Endothelial cell of umbilical vein (primary cell): ENCODE measurements around the gene ZNRF3. TPM values are rescaled to one million over a fixed set of nuclear protein-coding genes. Genes with fewer than 3 reads are reported as not detected.
"Not testable (repeated sequence)": the region's sequence is repeated elsewhere in the genome, so short reads cannot be mapped to it uniquely, and the experiment has no call there.

Experiments used
- BruUV-seq: library from RNA; stranded (reverse); fragments of 400-500 nt; replicated peaks from 2 replicates; lab custom pipeline; 2021; lab: Mats Ljungman, UMichigan
- CTCF ChIA-PET: fragments of 300-600, 350-600 bp; sonication (Branson Sonifier 250); formaldehyde crosslinking; loops from one replicate; lab custom pipeline; 2021; ENCODE audit warnings: antibody characterized with exemption, inconsistent platforms; lab: Charles Lee
- POLR2A ChIA-PET: fragments of 300-600, 350-600 bp; sonication (Branson Sonifier 250); formaldehyde crosslinking; loops from one replicate; lab custom pipeline; 2021; ENCODE audit warnings: antibody characterized with exemption, inconsistent platforms; lab: Charles Lee
- DNase-seq: peaks from one replicate; pipeline ENCODE4 v3.0.0-alpha.2; 2011; ENCODE audit warnings: low read depth, low spot score
- FAIRE-seq: peaks from 2 replicates; lab custom pipeline; 2011; peaks lifted over from hg19 to GRCh38; lab: Jason Lieb, UNC
- H2AFZ ChIP-seq: 2 replicates; pipeline ENCODE4 v1.6.0; 2012; ENCODE audit warnings: low read depth, low read length, control low read depth, inconsistent platforms
- H3K27ac ChIP-seq: 2 replicates; pipeline ENCODE4 v1.5.1; 2011; ENCODE audit warnings: low read depth, mild to moderate bottlenecking, control low read depth, low read length, moderate library complexity; ENCODE audit not compliant: insufficient read depth
- H3K27me3 ChIP-seq, 2 experiments: 2 replicates each; pipeline versions ENCODE4 v1.6.0 to v1.6.1; 2011; ENCODE audit warnings: low read length in 2 of 2, mixed read lengths in 1 of 2; ENCODE audit not compliant: control insufficient read depth in 2 of 2, insufficient read depth in 2 of 2
- H3K36me3 ChIP-seq, 2 experiments: 2 replicates in 1 of 2; 3 replicates in 1 of 2; pipeline ENCODE4 v1.5.1; 2011; ENCODE audit warnings: low read length in 2 of 2, mild to moderate bottlenecking in 1 of 2, moderate library complexity in 1 of 2; ENCODE audit not compliant: control insufficient read depth in 2 of 2, insufficient read depth in 2 of 2; ENCODE audit errors: extremely low read depth in 1 of 2
- H3K4me1 ChIP-seq: 3 replicates; pipeline ENCODE4 v1.5.1; 2011; ENCODE audit warnings: mild to moderate bottlenecking, low read length; ENCODE audit not compliant: control insufficient read depth, insufficient read depth; ENCODE audit errors: extremely low read depth
- H3K4me2 ChIP-seq: 2 replicates; pipeline ENCODE4 v1.6.1; 2011; ENCODE audit warnings: low read length, control low read depth, mixed read lengths; ENCODE audit not compliant: insufficient read depth
- H3K4me3 ChIP-seq, 3 experiments: fragments of 200-600 bp in 1 of 3; sonication (generic), shearing (Covaris generic) in 1 of 3; replicated peaks in 1 of 3; 2 replicates each; pipeline ENCODE4 v1.5.1; 2011 to 2016; ENCODE audit warnings: control low read depth in 3 of 3, low read length in 3 of 3, mild to moderate bottlenecking in 2 of 3, inconsistent platforms in 1 of 3, low read depth in 1 of 3, moderate library complexity in 1 of 3; ENCODE audit not compliant: insufficient read depth in 1 of 3
- H3K79me2 ChIP-seq: 2 replicates; pipeline ENCODE4 v1.6.0; 2012; ENCODE audit warnings: low read length, inconsistent platforms; ENCODE audit not compliant: control insufficient read depth, insufficient read depth
- H3K9ac ChIP-seq: replicated peaks from 2 replicates; pipeline ENCODE3; 2011; ENCODE audit warnings: low read length, control low read depth; ENCODE audit not compliant: insufficient read depth; ENCODE audit errors: extremely low read depth
- H3K9me1 ChIP-seq: replicated peaks from 3 replicates; pipeline ENCODE4 v1.6.0; 2011; ENCODE audit warnings: mild to moderate bottlenecking, low read length; ENCODE audit not compliant: control insufficient read depth, insufficient read depth; ENCODE audit errors: extremely low read depth
- H3K9me3 ChIP-seq: replicated peaks from 2 replicates; pipeline ENCODE4 v1.5.1; 2012; ENCODE audit warnings: low read length, inconsistent platforms; ENCODE audit not compliant: control insufficient read depth, insufficient read depth
- H4K20me1 ChIP-seq: replicated peaks from 2 replicates; pipeline ENCODE3; 2011; ENCODE audit warnings: mild to moderate bottlenecking, low read length; ENCODE audit not compliant: control insufficient read depth, insufficient read depth; ENCODE audit errors: extremely low read depth
- EZH2 ChIP-seq: IDR thresholded peaks from 2 replicates; pipeline ENCODE4 v1.6.1; 2012; ENCODE audit warnings: borderline replicate concordance, low read depth, mild to moderate bottlenecking, moderate library complexity, low read length, inconsistent platforms; ENCODE audit not compliant: severe bottlenecking
- FOS ChIP-seq: IDR thresholded peaks from 2 replicates; pipeline ENCODE4 v1.6.1; 2011; ENCODE audit warnings: mild to moderate bottlenecking, low read length, moderate library complexity, borderline replicate concordance; ENCODE audit not compliant: insufficient read depth
- GATA2 ChIP-seq: IDR thresholded peaks from 2 replicates; pipeline ENCODE4 v1.7.0; 2011; ENCODE audit warnings: low read depth, mild to moderate bottlenecking, moderate library complexity, mixed read lengths, low read length; ENCODE audit not compliant: insufficient read length, insufficient read depth
- JUN ChIP-seq: IDR thresholded peaks from 2 replicates; pipeline ENCODE4 v1.6.1; 2011; ENCODE audit warnings: borderline replicate concordance, low read depth; ENCODE audit not compliant: insufficient read length, insufficient read depth
- MYC ChIP-seq: IDR thresholded peaks from one replicate; pipeline ENCODE4 v1.6.1; 2011; ENCODE audit warnings: mild to moderate bottlenecking, low read depth, low read length
- POLR2A ChIP-seq: IDR thresholded peaks from 2 replicates; pipeline ENCODE4 v1.6.1; 2012; ENCODE audit warnings: low read depth, mild to moderate bottlenecking, control low read depth, low read length
- POLR2AphosphoS5 ChIP-seq: IDR thresholded peaks from 2 replicates; pipeline ENCODE4 v1.6.1; 2012; ENCODE audit warnings: low read depth, mild to moderate bottlenecking, control low read depth, low read length, moderate library complexity; ENCODE audit not compliant: insufficient read depth
- dilution Hi-C: fragments of 300-500 bp; cut with MboI; formaldehyde crosslinking; loops from one replicate; pipeline ENCODE4 v1.15.0; 2019; ENCODE audit warnings: low sequenced_read_pairs; ENCODE audit not compliant: extremely low pct_ligation_motif_present
- intact Hi-C: fragments of 100-400 bp; cut with micrococcal nuclease; formaldehyde crosslinking; loops from one replicate; pipeline ENCODE4 v1.10.0; 2022
- polyA plus RNA-seq, 4 experiments: library from polyadenylated mRNA; depleted of rRNA in 3 of 4; stranded (reverse) in 3 of 4; unstranded in 1 of 4; fragments of >200 nt; gene quantifications; 2 replicates each; pipeline versions ENCODE4 v1.2.1 to v1.2.3, GENCODE V29; 2011 to 2012; ENCODE audit warnings: missing spikeins in 1 of 4
- total RNA-seq: library from RNA; stranded (reverse); gene quantifications from 2 replicates; pipeline ENCODE4 v1.2.3, GENCODE V29; 2021
- TF ChIP-seq, protein P1 (sequence below): IDR thresholded peaks from 2 replicates; pipeline ENCODE4 v1.6.1; 2011; ENCODE audit not compliant: insufficient read depth, insufficient read length
- TF ChIP-seq, protein P2 (sequence below), 2 donors: IDR thresholded peaks; 1 replicate in 1 of 2; 2 replicates in 1 of 2; pipeline ENCODE4 v1.5.1; 2011; ENCODE audit warnings: low read length in 2 of 2, mild to moderate bottlenecking in 2 of 2, moderate library complexity in 2 of 2, control low read depth in 1 of 2, inconsistent platforms in 1 of 2, low read depth in 1 of 2; ENCODE audit not compliant: insufficient read depth in 1 of 2; ENCODE audit errors: extremely low read depth in 1 of 2

The ZNRF3 gene
- total and polyA plus RNA-seq, 2 donors (not counting 3 experiments of a cell fraction or from before 2014, with no cell fraction given) = 2.7 to 5.2 TPM

DNA sequence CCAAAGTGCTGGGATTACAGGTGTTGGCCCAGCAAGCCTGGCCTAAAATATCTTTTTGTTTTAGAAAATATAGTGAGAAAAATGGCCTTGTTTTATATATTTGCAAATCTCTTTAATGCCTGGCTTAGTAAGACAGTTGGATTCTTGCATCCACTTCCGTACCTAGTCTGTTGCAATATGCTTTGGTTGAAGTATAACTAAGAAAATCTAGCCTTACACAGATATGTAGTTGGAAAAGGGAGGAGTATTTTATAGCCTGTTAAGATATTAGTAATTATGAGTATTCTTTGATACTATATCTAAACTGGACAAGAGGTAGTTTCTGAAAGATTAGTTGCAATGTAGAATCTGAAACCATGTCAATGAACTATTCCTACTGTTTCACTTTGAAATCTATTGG lies 65.1 kb downstream of the ZNRF3 start:
- H3K36me3 ChIP-seq = no peaks in the 10 kb centered on the region
- ChIA-PET POLR2A (no interaction called here), CTCF (interaction anchor here (1.2 kb wide), 1 partner anchor 28 kb away, joined by 3 read pairs; no protein-coding TSS in a partner anchor)
- H3K4me1 ChIP-seq = no peaks in the 10 kb centered on the region
- DNase-seq = no peak
- H2AFZ ChIP-seq = no peak overlapping the region
- no peak overlapping the region for H3K27ac ChIP-seq
- no peaks in the 10 kb centered on the region for H3K9me3 ChIP-seq
- dilution Hi-C loops (no loop called here), intact Hi-C loops (no loop called here)
- no TSS peak for BruUV-seq
- H3K79me2 ChIP-seq = peaks cover 2% of the 10 kb centered on the region
- TF ChIP-seq, protein P1, sequence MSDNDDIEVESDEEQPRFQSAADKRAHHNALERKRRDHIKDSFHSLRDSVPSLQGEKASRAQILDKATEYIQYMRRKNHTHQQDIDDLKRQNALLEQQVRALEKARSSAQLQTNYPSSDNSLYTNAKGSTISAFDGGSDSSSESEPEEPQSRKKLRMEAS = no peak
- no peak for TF ChIP-seq POLR2AphosphoS5
- no peak for TF ChIP-seq GATA2
- no peak for TF ChIP-seq JUN
- no peak for TF ChIP-seq EZH2
- TF ChIP-seq FOS = no peak
- TF ChIP-seq, protein P2, sequence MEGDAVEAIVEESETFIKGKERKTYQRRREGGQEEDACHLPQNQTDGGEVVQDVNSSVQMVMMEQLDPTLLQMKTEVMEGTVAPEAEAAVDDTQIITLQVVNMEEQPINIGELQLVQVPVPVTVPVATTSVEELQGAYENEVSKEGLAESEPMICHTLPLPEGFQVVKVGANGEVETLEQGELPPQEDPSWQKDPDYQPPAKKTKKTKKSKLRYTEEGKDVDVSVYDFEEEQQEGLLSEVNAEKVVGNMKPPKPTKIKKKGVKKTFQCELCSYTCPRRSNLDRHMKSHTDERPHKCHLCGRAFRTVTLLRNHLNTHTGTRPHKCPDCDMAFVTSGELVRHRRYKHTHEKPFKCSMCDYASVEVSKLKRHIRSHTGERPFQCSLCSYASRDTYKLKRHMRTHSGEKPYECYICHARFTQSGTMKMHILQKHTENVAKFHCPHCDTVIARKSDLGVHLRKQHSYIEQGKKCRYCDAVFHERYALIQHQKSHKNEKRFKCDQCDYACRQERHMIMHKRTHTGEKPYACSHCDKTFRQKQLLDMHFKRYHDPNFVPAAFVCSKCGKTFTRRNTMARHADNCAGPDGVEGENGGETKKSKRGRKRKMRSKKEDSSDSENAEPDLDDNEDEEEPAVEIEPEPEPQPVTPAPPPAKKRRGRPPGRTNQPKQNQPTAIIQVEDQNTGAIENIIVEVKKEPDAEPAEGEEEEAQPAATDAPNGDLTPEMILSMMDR (IDR thresholded peaks at IDR 0.05; ENCODE audit: extremely low read depth in 1 of 2, insufficient read depth in 1 of 2, low read depth in 1 of 2, low read length in 2 of 2) = no peak
- no peak for TF ChIP-seq MYC
- TF ChIP-seq POLR2A = no peak
- no peaks in the 10 kb centered on the region for H3K27me3 ChIP-seq
- no peak overlapping the region for H3K9ac ChIP-seq
- no peaks in the 10 kb centered on the region for H3K9me1 ChIP-seq
- FAIRE-seq = no peak
- H3K4me2 ChIP-seq = no peak overlapping the region
- H3K4me3 ChIP-seq = no peak overlapping the region
- no peaks in the 10 kb centered on the region for H4K20me1 ChIP-seq

DNA sequence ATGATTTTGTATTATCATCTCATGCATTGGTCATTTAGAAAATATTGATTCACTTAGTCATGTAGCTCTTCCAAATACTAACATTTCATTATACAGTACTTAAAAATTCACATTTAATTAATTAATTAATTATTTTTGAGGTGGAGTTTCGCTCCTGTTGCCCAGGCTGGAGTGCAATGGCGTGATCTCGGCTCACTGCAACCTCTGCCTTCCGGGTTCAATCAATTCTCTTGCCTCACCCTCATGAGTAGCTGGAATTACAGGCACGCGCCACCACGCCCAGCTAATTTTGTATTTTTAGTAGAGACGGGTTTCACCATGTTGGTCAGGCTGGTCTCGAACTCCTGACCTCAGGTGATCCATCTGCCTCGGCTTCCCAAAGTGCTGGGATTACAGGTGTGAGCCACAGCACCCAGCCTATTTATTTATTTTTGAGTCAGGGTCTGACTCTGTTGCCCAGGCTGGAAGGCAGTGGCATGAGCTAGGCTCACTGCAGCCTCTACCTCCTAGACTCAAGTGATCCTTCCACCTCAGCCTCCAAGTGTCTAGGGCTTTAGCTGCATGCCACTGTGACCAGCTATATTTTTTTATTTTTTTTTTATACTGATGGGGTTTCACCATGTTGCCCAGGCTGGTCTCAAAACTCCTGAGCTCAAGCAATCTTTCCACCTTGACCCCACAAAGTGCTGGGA lies 65.6 kb downstream of the ZNRF3 start:
- H3K27me3 ChIP-seq, DNase-seq, H3K4me2 ChIP-seq, H3K4me1 ChIP-seq, H2AFZ ChIP-seq, BruUV-seq, H3K9me1 ChIP-seq, H3K79me2 ChIP-seq, H3K9me3 ChIP-seq, intact Hi-C loops, H3K36me3 ChIP-seq, FAIRE-seq, H3K9ac ChIP-seq, H3K27ac ChIP-seq, POLR2A ChIA-PET, H4K20me1 ChIP-seq, H3K4me3 ChIP-seq, dilution Hi-C loops: not testable (repeated sequence)
- CTCF ChIA-PET = interaction anchor here (1.2 kb wide), 1 partner anchor 28 kb away, joined by 3 read pairs; no protein-coding TSS in a partner anchor
